ENCODE results near the gene SUPT7L. TPM values are rescaled to one million over a fixed set of nuclear protein-coding genes. Genes with fewer than 3 reads are reported as not detected.
A peak's percentile ranks its signal among the peaks of the same experiment; 100 is the strongest.

SUPT7L gene
- total and polyA plus RNA-seq, 2 of the 4 experiments (the other 2 are of a cell fraction): 16.7 to 33.4 TPM

DNA sequence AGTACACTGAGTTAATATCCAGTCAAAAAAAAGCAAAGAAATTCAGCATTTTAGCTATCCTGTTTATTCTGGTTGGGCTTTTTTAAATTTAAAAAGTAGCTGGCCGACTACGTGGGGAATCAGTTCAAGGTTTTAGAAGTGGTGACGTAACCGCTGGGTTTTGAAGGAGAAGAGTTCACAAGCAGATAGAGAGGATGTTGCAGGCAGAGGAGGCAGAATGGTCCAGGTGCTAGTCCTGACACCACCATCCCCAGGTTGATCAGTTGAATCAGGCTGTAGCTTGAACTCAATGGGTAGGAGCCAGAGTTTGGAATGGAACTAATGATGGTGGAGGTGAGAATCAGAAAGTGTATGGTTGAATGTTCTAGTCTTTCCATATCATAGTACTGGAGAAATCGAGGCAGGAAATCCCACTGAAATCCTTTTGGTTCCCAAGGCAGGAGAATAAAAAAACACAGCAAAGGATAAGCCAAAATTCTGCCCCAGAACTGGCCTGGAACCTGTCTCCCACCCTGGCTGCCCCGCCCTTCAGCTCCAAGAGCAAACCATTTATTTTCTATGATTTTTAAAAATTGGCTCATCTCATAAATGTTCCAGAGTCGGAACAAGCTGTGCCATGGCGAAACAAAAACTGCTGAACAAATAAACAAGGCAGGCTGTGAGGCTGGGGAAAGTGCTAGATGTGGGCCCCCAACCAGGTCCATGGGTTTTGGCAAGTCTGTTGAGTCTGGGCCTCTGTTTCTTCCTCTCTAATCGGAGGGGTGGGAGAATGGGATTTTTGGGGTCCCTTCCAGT, 44.2 kb upstream of the SUPT7L start:
- BruUV-seq (replicated peaks): no TSS peak
- WGBS, 2 experiments (ENCODE audit: extremely low coverage in 2 of 2, insufficient read length in 1 of 2): 80% methylated on average over 1 of the region's 9 CpGs; no CpG with 5 or more reads in 1 of the 2 experiments
- ChIA-PET CTCF (interaction anchor here (1.2 to 1.8 kb wide), 2 partner anchors 16 to 24 kb away, joined by 3 to 6 read pairs; no protein-coding TSS in a partner anchor), POLR2A (ENCODE audit: unreplicated experiment) (no interaction called here)
- H3K9me1 ChIP-seq (ENCODE audit: insufficient read depth, low read length): peaks cover 17% of the 10 kb centered on the region
- peaks cover 16% of the 10 kb centered on the region for H3K4me1 ChIP-seq (ENCODE audit: control insufficient read depth, insufficient read depth, low read length)
- TF ChIP-seq CHD1 (IDR thresholded peaks at IDR 0.05; ENCODE audit: low read depth, low read length) (no peak), FOS (IDR thresholded peaks at IDR 0.05; ENCODE audit: low read depth, low read length) (no peak), MAFK (IDR thresholded peaks at IDR 0.05; ENCODE audit: low read depth, low read length) (no peak), MXI1 (IDR thresholded peaks at IDR 0.05; ENCODE audit: borderline replicate concordance, low read depth, low read length) (no peak), RAD21 (IDR thresholded peaks at IDR 0.05; ENCODE audit: low read length) (no peak)
- ATAC-seq (ENCODE audit: low read depth) (no peak), DNase-seq (no peak)
- no peaks in the 10 kb centered on the region for H3K36me3 ChIP-seq (ENCODE audit: control insufficient read depth, insufficient read depth, low read length)
- peak overlapping the region; percentile 77 for H2AK5ac ChIP-seq (ENCODE audit: low read depth, low read length)
- no peak overlapping the region for H3K27ac ChIP-seq (ENCODE audit: insufficient read depth, low read length)
- no peak overlapping the region for H3K23ac ChIP-seq (ENCODE audit: low read depth, low read length)
- intact Hi-C loops (cut with micrococcal nuclease) (loop anchor here (10.0 kb wide), 1 partner anchor 857 kb away; no protein-coding TSS in a partner anchor), dilution Hi-C loops (cut with HindIII; ENCODE audit: low sequenced_read_pairs, unreplicated experiment) (no loop called here), in situ Hi-C loops (cut with MboI; ENCODE audit: low sequenced_read_pairs) (no loop called here)
- no peak overlapping the region for H2AFZ ChIP-seq (replicated peaks; ENCODE audit: low read length, poor library complexity)
- no peak overlapping the region for H3K4me2 ChIP-seq (ENCODE audit: low read depth, low read length)
- H3K9me3 ChIP-seq (ENCODE audit: control insufficient read depth, insufficient read depth, low read length): no peaks in the 10 kb centered on the region
- H3K56ac ChIP-seq (ENCODE audit: extremely low read depth, insufficient read depth, low read length): no peak overlapping the region
- H4K8ac ChIP-seq (ENCODE audit: low read depth in 2 of 2, low read length in 2 of 2): peak overlapping the region in 1 of 2 experiments; percentile 36; a peak in 1 of 4 replicates
- H2BK5ac ChIP-seq (ENCODE audit: low read depth, low read length, poor library complexity, severe bottlenecking): no peak overlapping the region
- H2BK120ac ChIP-seq (ENCODE audit: low read depth, low read length): 0 out of 2 replicates have a peak overlapping the region, but pooled peaks have one; percentile 19
- H2BK15ac ChIP-seq (ENCODE audit: low read depth, low read length): peak overlapping the region; percentile 60; the same call in 2 of the 3 replicates
- peak overlapping the region; percentile 8; the same call in 1 of the 2 replicates for H2BK20ac ChIP-seq (ENCODE audit: low read depth, low read length)
- H3K4me3 ChIP-seq (ENCODE audit: insufficient read depth, low read depth, low read length): no peak overlapping the region
- no peaks in the 10 kb centered on the region for H3K27me3 ChIP-seq (ENCODE audit: control insufficient read depth, insufficient read depth, low read length)
- peak overlapping the region; percentile 37; the same call in 1 of the 2 replicates for H3K14ac ChIP-seq (replicated peaks; ENCODE audit: low read depth, low read length)
- H4K20me1 ChIP-seq (ENCODE audit: insufficient read depth, low read length): no peaks in the 10 kb centered on the region
- no peak overlapping the region for H3K9ac ChIP-seq (ENCODE audit: low read depth, low read length)
- 0 out of 2 replicates have a peak overlapping the region, but pooled peaks have one; percentile 10 for H3K18ac ChIP-seq (ENCODE audit: low read depth, low read length)
- peak overlapping the region; percentile 32; the same call in 1 of the 2 replicates for H3K4ac ChIP-seq (ENCODE audit: low read depth, low read length)
- no peak overlapping the region for H2AK9ac ChIP-seq (replicated peaks; ENCODE audit: low read depth, low read length, poor library complexity)
- 0 out of 4 replicates have a peak, but pooled peaks cover 0 to 6% of the 10 kb centered on the region in 2 experiments for H3K79me1 ChIP-seq (ENCODE audit: low read depth in 1 of 2, low read length in 2 of 2)
- no peak overlapping the region for H4K5ac ChIP-seq (ENCODE audit: low read depth, low read length)
- peak overlapping the region; percentile 38; the same call in 1 of the 2 replicates for H4K91ac ChIP-seq (ENCODE audit: insufficient read depth, low read depth, low read length)
